SK-N-SH (cell line): ENCODE data around the gene PEMT. TPM values are rescaled to one million over a fixed set of nuclear protein-coding genes. Genes with fewer than 3 reads are reported as not detected.

Source experiments
- CTCF ChIA-PET: fragments of 300-600, 350-600 bp; formaldehyde crosslinking; extraction: SDS; loops from one replicate; lab custom pipeline; 2021; lab: Yijun Ruan, JAX
- POLR2A ChIA-PET: fragments of 350-600 bp; sonication (Branson Sonifier 250); formaldehyde crosslinking; extraction: SDS; loops from one replicate; lab custom pipeline; 2020; ENCODE audit warnings: antibody characterized with exemption, inconsistent platforms; lab: Yijun Ruan, JAX
- DNase-seq: peaks from one replicate; pipeline ENCODE4 v3.0.0; 2012
- H2AFZ ChIP-seq: fragments of 200-600 bp; sonication (generic); 2 replicates; pipeline ENCODE4 v1.8.1; 2016; ENCODE audit warnings: antibody characterized with exemption, mild to moderate bottlenecking, low read depth
- H3F3A ChIP-seq: fragments of 200-600 bp; sonication (generic); replicated peaks from 2 replicates; pipeline ENCODE3; 2016; ENCODE audit warnings: antibody characterized with exemption, mild to moderate bottlenecking; ENCODE audit not compliant: insufficient read depth
- H3K27ac ChIP-seq, 2 experiments: fragments of 200-500 bp in 1 of 2; fragments of 200-600 bp in 1 of 2; sonication (Bioruptor generic) in 1 of 2; sonication (generic), shearing (Covaris generic) in 1 of 2; 2 replicates each; pipeline versions ENCODE4 v1.5.1 to v1.6.1; 2014 to 2016; ENCODE audit warnings: low read depth in 2 of 2, inconsistent platforms in 1 of 2, low read length in 1 of 2, mild to moderate bottlenecking in 1 of 2, mixed read lengths in 1 of 2
- H3K27me3 ChIP-seq: fragments of 200-600 bp; sonication (generic), shearing (Covaris generic); 2 replicates; pipeline ENCODE4 v1.6.1; 2016; ENCODE audit warnings: mixed run types; ENCODE audit not compliant: insufficient read depth
- H3K36me3 ChIP-seq, 2 experiments: fragments of 200-500 bp in 1 of 2; fragments of 200-600 bp in 1 of 2; sonication (Bioruptor generic) in 1 of 2; sonication (generic) in 1 of 2; replicated peaks in 1 of 2; 2 replicates each; pipeline versions ENCODE3 to v1.5.1; 2014 to 2016; ENCODE audit warnings: low read length in 1 of 2, mild to moderate bottlenecking in 1 of 2; ENCODE audit not compliant: insufficient read depth in 2 of 2, control insufficient read depth in 1 of 2
- H3K4me1 ChIP-seq, 2 experiments: fragments of 200-500 bp in 1 of 2; fragments of 200-600 bp in 1 of 2; sonication (Bioruptor generic) in 1 of 2; sonication (generic), shearing (Covaris generic) in 1 of 2; 2 replicates each; pipeline versions ENCODE4 v1.5.1 to v1.6.1; 2014 to 2016; ENCODE audit warnings: low read depth in 1 of 2, low read length in 1 of 2, mixed run types in 1 of 2; ENCODE audit not compliant: insufficient read depth in 2 of 2, control insufficient read depth in 1 of 2
- H3K4me2 ChIP-seq: fragments of 200-600 bp; sonication (generic), shearing (Covaris generic); 2 replicates; pipeline ENCODE4 v1.6.1; 2017; ENCODE audit warnings: mixed run types
- H3K4me3 ChIP-seq, 2 experiments: fragments of 200-500 bp in 1 of 2; fragments of 200-600 bp in 1 of 2; sonication (Bioruptor generic) in 1 of 2; sonication (generic), shearing (Covaris generic) in 1 of 2; 2 replicates each; pipeline versions ENCODE4 v1.5.1 to v1.8.1; 2014 to 2016; ENCODE audit warnings: low read depth in 2 of 2, inconsistent platforms in 1 of 2, low read length in 1 of 2, mild to moderate bottlenecking in 1 of 2, mixed read lengths in 1 of 2, moderate library complexity in 1 of 2
- H3K79me2 ChIP-seq: fragments of 200-600 bp; sonication (generic); 2 replicates; pipeline ENCODE4 v1.8.1; 2017; ENCODE audit warnings: mild to moderate bottlenecking; ENCODE audit not compliant: insufficient read depth
- H3K9ac ChIP-seq: fragments of 200-600 bp; sonication (generic); 2 replicates; pipeline ENCODE4 v1.6.1; 2017; ENCODE audit warnings: mixed run types
- H3K9me2 ChIP-seq: fragments of 200-600 bp; sonication (generic); 2 replicates; pipeline ENCODE4 v1.6.1; 2017; ENCODE audit warnings: mixed run types
- H3K9me3 ChIP-seq: fragments of 200-600 bp; sonication (generic); 2 replicates; pipeline ENCODE4 v1.6.1; 2017; ENCODE audit warnings: mixed run types, mild to moderate bottlenecking, moderate library complexity
- H4K20me1 ChIP-seq: fragments of 200-600 bp; sonication (generic); 2 replicates; pipeline ENCODE4 v1.6.1; 2017; ENCODE audit warnings: mild to moderate bottlenecking, mixed run types; ENCODE audit not compliant: insufficient read depth
- CHD2 ChIP-seq: fragments of 150-350 bp; IDR thresholded peaks from 2 replicates; pipeline ENCODE4 v1.6.1; 2018; ENCODE audit warnings: low read length; ENCODE audit not compliant: partially characterized antibody
- ELF1 ChIP-seq: IDR thresholded peaks from 2 replicates; pipeline ENCODE4 v1.4.0; 2012
- EZH2phosphoT487 ChIP-seq: fragments of 200-600 bp; sonication (generic); IDR thresholded peaks from 2 replicates; pipeline ENCODE4 v1.6.1; 2017; ENCODE audit warnings: low read depth, mixed run types, mild to moderate bottlenecking, antibody characterized with exemption, moderate library complexity, borderline replicate concordance
- FOSL2 ChIP-seq: IDR thresholded peaks from 2 replicates; pipeline ENCODE4 v1.4.0; 2012; ENCODE audit warnings: low read depth, mild to moderate bottlenecking, moderate library complexity, borderline replicate concordance
- FOXJ3 ChIP-seq: sonication (generic); formaldehyde crosslinking; IDR thresholded peaks from 2 replicates; pipeline ENCODE4 v1.5.1; 2020; ENCODE audit warnings: mild to moderate bottlenecking, missing genetic modification reagents
- FOXM1 ChIP-seq: IDR thresholded peaks from 2 replicates; pipeline ENCODE4 v1.4.0; 2012; ENCODE audit warnings: low read depth, mild to moderate bottlenecking
- GABPA ChIP-seq: IDR thresholded peaks from 2 replicates; pipeline ENCODE4 v1.4.0; 2012; ENCODE audit warnings: low read depth, mild to moderate bottlenecking
- GATA2 ChIP-seq: sonication (generic); formaldehyde crosslinking; IDR thresholded peaks from 2 replicates; pipeline ENCODE4 v1.5.0; 2020; ENCODE audit warnings: mild to moderate bottlenecking, missing genetic modification reagents
- MAX ChIP-seq: IDR thresholded peaks from 2 replicates; pipeline ENCODE4 v1.4.0; 2012; ENCODE audit warnings: low read depth
- MEF2A ChIP-seq: IDR thresholded peaks from 2 replicates; pipeline ENCODE4 v1.4.0; 2012; ENCODE audit warnings: low read depth, borderline replicate concordance
- NFIC ChIP-seq: IDR thresholded peaks from 2 replicates; pipeline ENCODE4 v1.4.0; 2012; ENCODE audit warnings: borderline replicate concordance
- NRF1 ChIP-seq: IDR thresholded peaks from 2 replicates; pipeline ENCODE4 v1.6.1; 2012; ENCODE audit warnings: low read depth, mild to moderate bottlenecking, low read length
- POLR2AphosphoS5 ChIP-seq: IDR thresholded peaks from 2 replicates; pipeline ENCODE4 v1.6.1; 2012; ENCODE audit warnings: low read depth, low read length
- RAD21 ChIP-seq: IDR thresholded peaks from 2 replicates; pipeline ENCODE4 v1.6.1; 2012; ENCODE audit warnings: mild to moderate bottlenecking, low read length
- RCOR1 ChIP-seq: fragments of 150-350 bp; IDR thresholded peaks from 2 replicates; pipeline ENCODE4 v1.6.1; 2017; ENCODE audit warnings: antibody characterized with exemption, low read length
- RFX5 ChIP-seq: IDR thresholded peaks from 2 replicates; pipeline ENCODE4 v1.6.1; 2012; ENCODE audit warnings: mild to moderate bottlenecking, improper control_type of control experiment, low read length
- RXRA ChIP-seq: IDR thresholded peaks from 2 replicates; pipeline ENCODE4 v1.4.0; 2012; ENCODE audit warnings: low read depth, mild to moderate bottlenecking, borderline replicate concordance
- SIN3A ChIP-seq: IDR thresholded peaks from 2 replicates; pipeline ENCODE4 v1.6.1; 2012; ENCODE audit warnings: low read depth, mild to moderate bottlenecking, low read length, moderate library complexity, borderline replicate concordance
- TAF1 ChIP-seq: IDR thresholded peaks from 2 replicates; pipeline ENCODE4 v1.6.1; 2012; ENCODE audit warnings: low read depth, mild to moderate bottlenecking, low read length, moderate library complexity, borderline replicate concordance
- TCF12 ChIP-seq: IDR thresholded peaks from 2 replicates; pipeline ENCODE4 v1.4.0; 2012
- YY1 ChIP-seq: IDR thresholded peaks from 2 replicates; pipeline ENCODE4 v1.4.0; 2012; ENCODE audit warnings: low read depth, mild to moderate bottlenecking
- WGBS: methylation state at CpG from one replicate; pipeline ENCODE4 v1.1.6; 2017; ENCODE audit warnings: low lambda C conversion rate; 5-methylcytosine and 5-hydroxymethylcytosine counted together
- polyA plus RNA-seq, 3 experiments: library from polyadenylated mRNA; depleted of rRNA; stranded (reverse); fragments of >200 nt; gene quantifications; 2 replicates each; pipeline ENCODE4 v1.2.3, GENCODE V29; 2012
- TF ChIP-seq, protein P1 (sequence below): fragments of 150-350 bp; IDR thresholded peaks from 2 replicates; pipeline ENCODE4 v1.6.1; 2016; ENCODE audit warnings: mild to moderate bottlenecking, low read depth, low read length
- TF ChIP-seq, protein P2 (sequence below): IDR thresholded peaks from 2 replicates; pipeline ENCODE4; 2012
- TF ChIP-seq, protein P3 (sequence below): fragments of 200-600 bp; sonication (generic); IDR thresholded peaks from 2 replicates; pipeline ENCODE4 v1.6.1; 2017; ENCODE audit warnings: antibody characterized with exemption, mild to moderate bottlenecking, moderate library complexity
- TF ChIP-seq, protein P4 (sequence below): fragments of 150-350 bp; IDR thresholded peaks from 2 replicates; pipeline ENCODE4 v1.6.1; 2017; ENCODE audit warnings: antibody characterized with exemption, low read length, low read depth, borderline replicate concordance

PEMT gene
- polyA plus RNA-seq, 1 of the 3 experiments (the other 2 are of a cell fraction), result 52.8 TPM

DNA sequence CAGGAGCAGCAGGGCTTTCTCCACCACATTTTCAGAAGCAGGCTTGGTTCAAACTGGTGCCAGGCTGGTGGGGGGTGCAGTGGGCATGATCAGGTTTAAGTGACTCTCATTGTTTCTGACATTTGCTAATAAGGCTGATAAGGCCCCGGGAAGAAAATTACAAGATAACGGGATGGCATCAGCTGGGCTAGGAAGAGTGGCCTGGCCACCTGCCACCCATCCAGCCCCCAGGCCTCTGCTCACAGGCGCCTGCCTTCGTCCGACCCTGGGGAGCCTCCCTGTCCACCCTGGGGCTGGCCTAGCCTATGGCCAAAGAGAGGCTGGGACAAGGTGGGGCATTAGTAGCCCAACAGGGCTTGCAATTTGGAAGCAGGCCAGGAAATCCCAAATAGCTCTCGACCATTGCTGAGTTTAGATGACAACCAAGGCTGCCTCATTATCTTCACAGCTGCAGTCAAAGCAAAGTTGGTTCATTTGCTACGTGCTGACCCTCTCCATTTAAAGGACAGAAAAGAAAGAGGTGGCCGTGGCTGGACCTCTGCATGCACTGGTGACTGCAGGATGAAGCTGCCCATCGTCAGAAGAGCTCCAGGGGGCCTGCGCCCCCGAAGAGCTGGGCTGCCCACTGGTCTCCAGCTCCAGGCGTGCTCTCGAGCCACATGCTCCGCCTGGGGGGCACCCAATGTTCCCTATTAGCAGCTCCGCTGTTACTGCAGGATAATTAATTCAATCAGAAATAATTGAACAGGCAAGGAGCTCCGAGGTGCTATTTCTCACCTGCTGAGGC is 44.9 kb downstream of the PEMT start:
- 87% methylated on average over 9 of the region's 16 CpGs for WGBS
- Histone ChIP-seq H3F3A (no peaks in the 10 kb centered on the region), H3K4me2 (no peak overlapping the region), H3K27ac (peak overlapping the region in 1 of 2 experiments; percentile 96; a peak in 2 of 4 replicates), H3K79me2 (no peaks in the 10 kb centered on the region), H3K4me3 (no peak overlapping the region), H3K4me1 (peaks cover 0 to 69% of the 10 kb centered on the region in 2 experiments; a peak in 2 of 4 replicates), H3K9me2 (no peaks in the 10 kb centered on the region), H4K20me1 (no peaks in the 10 kb centered on the region), H3K9me3 (no peaks in the 10 kb centered on the region), H3K27me3 (no peaks in the 10 kb centered on the region), H2AFZ (no peak overlapping the region), H3K36me3 (no peaks in the 10 kb centered on the region), H3K9ac (no peak overlapping the region)
- POLR2A ChIA-PET, result interaction anchor here (1.0 to 1.5 kb wide), 2 partner anchors 45 to 50 kb away, joined by 3 to 9 read pairs; partner anchors contain the start of genes PEMT and RASD1
- CTCF ChIA-PET, result interaction anchor here (0.7 to 4.5 kb wide), 6 partner anchors 18 to 115 kb away, joined by 3 to 31 read pairs (median 4); partner anchors contain the start of gene RASD1
- peak; percentile 81 for DNase-seq
- TF ChIP-seq RXRA, result no peak
- TF ChIP-seq TCF12, result no peak
- TF ChIP-seq FOXJ3 (CRISPR knock-in tag), result peak; percentile 78
- no peak for TF ChIP-seq POLR2AphosphoS5
- TF ChIP-seq TAF1, result no peak
- TF ChIP-seq MEF2A, result no peak
- TF ChIP-seq, protein P1, sequence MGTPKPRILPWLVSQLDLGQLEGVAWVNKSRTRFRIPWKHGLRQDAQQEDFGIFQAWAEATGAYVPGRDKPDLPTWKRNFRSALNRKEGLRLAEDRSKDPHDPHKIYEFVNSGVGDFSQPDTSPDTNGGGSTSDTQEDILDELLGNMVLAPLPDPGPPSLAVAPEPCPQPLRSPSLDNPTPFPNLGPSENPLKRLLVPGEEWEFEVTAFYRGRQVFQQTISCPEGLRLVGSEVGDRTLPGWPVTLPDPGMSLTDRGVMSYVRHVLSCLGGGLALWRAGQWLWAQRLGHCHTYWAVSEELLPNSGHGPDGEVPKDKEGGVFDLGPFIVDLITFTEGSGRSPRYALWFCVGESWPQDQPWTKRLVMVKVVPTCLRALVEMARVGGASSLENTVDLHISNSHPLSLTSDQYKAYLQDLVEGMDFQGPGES, result no peak
- TF ChIP-seq SIN3A, result no peak
- TF ChIP-seq MAX, result no peak
- TF ChIP-seq, protein P2, sequence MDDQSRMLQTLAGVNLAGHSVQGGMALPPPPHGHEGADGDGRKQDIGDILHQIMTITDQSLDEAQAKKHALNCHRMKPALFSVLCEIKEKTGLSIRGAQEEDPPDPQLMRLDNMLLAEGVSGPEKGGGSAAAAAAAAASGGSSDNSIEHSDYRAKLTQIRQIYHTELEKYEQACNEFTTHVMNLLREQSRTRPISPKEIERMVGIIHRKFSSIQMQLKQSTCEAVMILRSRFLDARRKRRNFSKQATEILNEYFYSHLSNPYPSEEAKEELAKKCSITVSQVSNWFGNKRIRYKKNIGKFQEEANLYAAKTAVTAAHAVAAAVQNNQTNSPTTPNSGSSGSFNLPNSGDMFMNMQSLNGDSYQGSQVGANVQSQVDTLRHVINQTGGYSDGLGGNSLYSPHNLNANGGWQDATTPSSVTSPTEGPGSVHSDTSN, result no peak
- TF ChIP-seq EZH2phosphoT487, result no peak
- TF ChIP-seq RAD21, result no peak
- no peak for TF ChIP-seq YY1
- TF ChIP-seq FOXM1, result no peak
- TF ChIP-seq, protein P3, sequence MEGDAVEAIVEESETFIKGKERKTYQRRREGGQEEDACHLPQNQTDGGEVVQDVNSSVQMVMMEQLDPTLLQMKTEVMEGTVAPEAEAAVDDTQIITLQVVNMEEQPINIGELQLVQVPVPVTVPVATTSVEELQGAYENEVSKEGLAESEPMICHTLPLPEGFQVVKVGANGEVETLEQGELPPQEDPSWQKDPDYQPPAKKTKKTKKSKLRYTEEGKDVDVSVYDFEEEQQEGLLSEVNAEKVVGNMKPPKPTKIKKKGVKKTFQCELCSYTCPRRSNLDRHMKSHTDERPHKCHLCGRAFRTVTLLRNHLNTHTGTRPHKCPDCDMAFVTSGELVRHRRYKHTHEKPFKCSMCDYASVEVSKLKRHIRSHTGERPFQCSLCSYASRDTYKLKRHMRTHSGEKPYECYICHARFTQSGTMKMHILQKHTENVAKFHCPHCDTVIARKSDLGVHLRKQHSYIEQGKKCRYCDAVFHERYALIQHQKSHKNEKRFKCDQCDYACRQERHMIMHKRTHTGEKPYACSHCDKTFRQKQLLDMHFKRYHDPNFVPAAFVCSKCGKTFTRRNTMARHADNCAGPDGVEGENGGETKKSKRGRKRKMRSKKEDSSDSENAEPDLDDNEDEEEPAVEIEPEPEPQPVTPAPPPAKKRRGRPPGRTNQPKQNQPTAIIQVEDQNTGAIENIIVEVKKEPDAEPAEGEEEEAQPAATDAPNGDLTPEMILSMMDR, result no peak
- TF ChIP-seq NFIC, result no peak
- TF ChIP-seq, protein P4, sequence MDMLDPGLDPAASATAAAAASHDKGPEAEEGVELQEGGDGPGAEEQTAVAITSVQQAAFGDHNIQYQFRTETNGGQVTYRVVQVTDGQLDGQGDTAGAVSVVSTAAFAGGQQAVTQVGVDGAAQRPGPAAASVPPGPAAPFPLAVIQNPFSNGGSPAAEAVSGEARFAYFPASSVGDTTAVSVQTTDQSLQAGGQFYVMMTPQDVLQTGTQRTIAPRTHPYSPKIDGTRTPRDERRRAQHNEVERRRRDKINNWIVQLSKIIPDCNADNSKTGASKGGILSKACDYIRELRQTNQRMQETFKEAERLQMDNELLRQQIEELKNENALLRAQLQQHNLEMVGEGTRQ, result no peak
- TF ChIP-seq CHD2, result no peak
- TF ChIP-seq GABPA, result no peak
- TF ChIP-seq NRF1, result no peak
- peak; percentile 76 for TF ChIP-seq GATA2 (CRISPR knock-in tag)
- TF ChIP-seq ELF1, result no peak
- peak; percentile 72 for TF ChIP-seq RCOR1
- TF ChIP-seq RFX5, result no peak
- no peak for TF ChIP-seq FOSL2
